H1 (cell line): ENCODE measurements around the gene LCN6. TPM values are rescaled to one million over a fixed set of nuclear protein-coding genes. Genes with fewer than 3 reads are reported as not detected.

ENCODE experiments used
- CTCF ChIA-PET: fragments of 300-600 bp; sonication (Branson Sonifier 250); formaldehyde crosslinking; loops from one replicate; lab custom pipeline; 2021; ENCODE audit not compliant: partially characterized antibody; lab: Charles Lee
- POLR2A ChIA-PET: fragments of 300-600 bp; sonication (Branson Sonifier 250); formaldehyde crosslinking; loops from one replicate; lab custom pipeline; 2021; ENCODE audit warnings: inconsistent platforms; ENCODE audit not compliant: partially characterized antibody; lab: Charles Lee
- DNase-seq, 2 experiments: peaks; one replicate each; pipeline versions ENCODE4 v3.0.0 to v3.0.0-alpha.2; 2010 to 2022; ENCODE audit warnings: low spot score in 2 of 2, low read depth in 1 of 2, mixed read lengths in 1 of 2
- FAIRE-seq: peaks from 2 replicates; lab custom pipeline; 2011; peaks lifted over from hg19 to GRCh38; lab: Jason Lieb, UNC
- H2AFZ ChIP-seq: 2 replicates; pipeline ENCODE4 v1.8.1; 2012; ENCODE audit warnings: low read length, inconsistent platforms
- H2AK5ac ChIP-seq: 2 replicates; pipeline ENCODE4 v1.6.1; 2013; ENCODE audit warnings: low read depth, low read length
- H2BK120ac ChIP-seq: replicated peaks from 2 replicates; pipeline ENCODE3; 2013; ENCODE audit warnings: low read depth, low read length, inconsistent platforms
- H2BK12ac ChIP-seq: 2 replicates; pipeline ENCODE4 v1.6.1; 2013; ENCODE audit warnings: low read depth, low read length
- H2BK15ac ChIP-seq: 2 replicates; pipeline ENCODE4 v1.6.1; 2013; ENCODE audit warnings: low read length
- H2BK20ac ChIP-seq: 2 replicates; pipeline ENCODE4 v1.6.1; 2013; ENCODE audit warnings: low read length
- H2BK5ac ChIP-seq: 2 replicates; pipeline ENCODE4 v1.6.1; 2013; ENCODE audit warnings: low read depth, low read length
- H3K14ac ChIP-seq: 2 replicates; pipeline ENCODE4 v1.6.1; 2013; ENCODE audit warnings: inconsistent platforms; ENCODE audit not compliant: insufficient read length
- H3K18ac ChIP-seq: 2 replicates; pipeline ENCODE4 v1.6.1; 2013; ENCODE audit warnings: low read length; ENCODE audit errors: extremely low read depth
- H3K23ac ChIP-seq: 2 replicates; pipeline ENCODE4 v1.6.1; 2013; ENCODE audit warnings: inconsistent platforms; ENCODE audit not compliant: insufficient read length
- H3K23me2 ChIP-seq: 2 replicates; pipeline ENCODE4 v1.6.1; 2013; ENCODE audit warnings: low read depth, low read length
- H3K27ac ChIP-seq: 2 replicates; pipeline ENCODE4 v1.6.1; 2011; ENCODE audit warnings: low read depth, low read length, inconsistent platforms
- H3K27me3 ChIP-seq, 4 experiments: replicated peaks in 1 of 4; 1 replicate in 1 of 4; 2 replicates in 3 of 4; pipeline versions ENCODE4 v1.6.1 to v1.8.1; 2011 to 2013; ENCODE audit warnings: low read length in 3 of 4, mild to moderate bottlenecking in 3 of 4, inconsistent platforms in 2 of 4, mixed read lengths in 2 of 4, moderate library complexity in 1 of 4; ENCODE audit not compliant: control insufficient read depth in 3 of 4, insufficient read depth in 3 of 4; ENCODE audit errors: extremely low read depth in 1 of 4
- H3K36me3 ChIP-seq, 4 experiments: 2 replicates each; pipeline versions ENCODE4 v1.6.1 to v1.8.1; 2011 to 2013; ENCODE audit warnings: mild to moderate bottlenecking in 4 of 4, low read length in 3 of 4, moderate library complexity in 2 of 4, control low read depth in 1 of 4, inconsistent platforms in 1 of 4; ENCODE audit not compliant: insufficient read depth in 4 of 4, control insufficient read depth in 2 of 4
- H3K4ac ChIP-seq: replicated peaks from 2 replicates; pipeline ENCODE3; 2013; ENCODE audit warnings: low read length, low read depth, mixed read lengths, inconsistent platforms; ENCODE audit not compliant: insufficient read length
- H3K4me1 ChIP-seq, 4 experiments: replicated peaks in 1 of 4; 1 replicate in 1 of 4; 2 replicates in 3 of 4; pipeline versions ENCODE4 v1.6.1 to v1.8.1; 2011 to 2013; ENCODE audit warnings: low read length in 3 of 4, inconsistent platforms in 2 of 4, mixed read lengths in 1 of 4; ENCODE audit not compliant: insufficient read depth in 4 of 4, control insufficient read depth in 3 of 4
- H3K4me2 ChIP-seq, 2 experiments: 2 replicates each; pipeline versions ENCODE4 v1.6.1 to v1.8.1; 2011 to 2013; ENCODE audit warnings: low read depth in 2 of 2, low read length in 2 of 2, control low read depth in 1 of 2, inconsistent platforms in 1 of 2, mild to moderate bottlenecking in 1 of 2; ENCODE audit not compliant: insufficient read depth in 1 of 2
- H3K4me3 ChIP-seq, 4 experiments: fragments of 200-600, 300-600 bp in 1 of 4; sonication (generic), shearing (Covaris generic), sonication (Bioruptor Twin) in 1 of 4; 2 replicates each; pipeline versions ENCODE4 v1.5.1 to v1.8.1; 2011 to 2016; ENCODE audit warnings: low read length in 4 of 4, low read depth in 3 of 4, control low read depth in 2 of 4, inconsistent platforms in 2 of 4, mild to moderate bottlenecking in 2 of 4, mixed read lengths in 1 of 4, moderate library complexity in 1 of 4; ENCODE audit not compliant: insufficient read depth in 2 of 4; ENCODE audit errors: extremely low read depth in 1 of 4
- H3K56ac ChIP-seq: replicated peaks from 2 replicates; pipeline ENCODE3; 2013; ENCODE audit warnings: low read depth, mild to moderate bottlenecking, mixed read lengths, low read length, inconsistent platforms; ENCODE audit not compliant: insufficient read length
- H3K79me1 ChIP-seq: 2 replicates; pipeline ENCODE4 v1.6.1; 2013; ENCODE audit warnings: low read depth, low read length, control low read depth
- H3K79me2 ChIP-seq, 2 experiments: 2 replicates each; pipeline versions ENCODE4 v1.6.1 to v1.8.1; 2012 to 2013; ENCODE audit warnings: low read length in 2 of 2, mild to moderate bottlenecking in 2 of 2, inconsistent platforms in 1 of 2; ENCODE audit not compliant: insufficient read depth in 2 of 2, control insufficient read depth in 1 of 2
- H3K9ac ChIP-seq, 4 experiments: replicated peaks in 1 of 4; 1 replicate in 1 of 4; 2 replicates in 3 of 4; pipeline versions ENCODE4 v1.6.1 to v1.8.1; 2011 to 2013; ENCODE audit warnings: low read depth in 3 of 4, low read length in 3 of 4, control low read depth in 2 of 4, mild to moderate bottlenecking in 2 of 4, moderate library complexity in 2 of 4, inconsistent platforms in 1 of 4; ENCODE audit errors: extremely low read depth in 1 of 4
- H3K9me3 ChIP-seq, 2 experiments: 2 replicates each; pipeline versions ENCODE4 v1.6.1 to v1.8.1; 2012 to 2013; ENCODE audit warnings: mild to moderate bottlenecking in 2 of 2, moderate library complexity in 2 of 2, control low read depth in 1 of 2, inconsistent platforms in 1 of 2, low read depth in 1 of 2, low read length in 1 of 2, mixed read lengths in 1 of 2; ENCODE audit not compliant: insufficient read depth in 2 of 2
- H4K20me1 ChIP-seq, 2 experiments: replicated peaks in 1 of 2; 2 replicates each; pipeline versions ENCODE3 to v1.8.1; 2011 to 2013; ENCODE audit warnings: inconsistent platforms in 2 of 2, low read length in 2 of 2, mild to moderate bottlenecking in 1 of 2; ENCODE audit not compliant: insufficient read depth in 2 of 2, control insufficient read depth in 1 of 2
- H4K5ac ChIP-seq: 2 replicates; pipeline ENCODE4 v1.6.1; 2013; ENCODE audit warnings: low read length, low read depth, mixed read lengths, inconsistent platforms; ENCODE audit not compliant: insufficient read length
- H4K8ac ChIP-seq: 2 replicates; pipeline ENCODE4 v1.8.0; 2013; ENCODE audit warnings: mild to moderate bottlenecking, moderate library complexity, low read length, inconsistent platforms; ENCODE audit not compliant: insufficient read depth; ENCODE audit errors: extremely low read depth
- H4K91ac ChIP-seq: replicated peaks from 2 replicates; pipeline ENCODE3; 2013; ENCODE audit warnings: low read length, mixed read lengths, inconsistent platforms; ENCODE audit not compliant: insufficient read length
- ASH2L ChIP-seq: fragments of 200-600, 300-600 bp; sonication (generic); IDR thresholded peaks from one replicate; pipeline ENCODE4 v1.7.1; 2017; ENCODE audit warnings: low read length
- BCL11A ChIP-seq, 2 experiments: IDR thresholded peaks; one replicate each; pipeline ENCODE4 v1.6.1; 2011; ENCODE audit warnings: low read depth in 2 of 2, low read length in 2 of 2, mild to moderate bottlenecking in 2 of 2
- BRCA1 ChIP-seq: IDR thresholded peaks from 2 replicates; pipeline ENCODE4 v1.6.1; 2012; ENCODE audit warnings: low read depth, low read length, improper control_type of control experiment
- CREB1 ChIP-seq: IDR thresholded peaks from 2 replicates; pipeline ENCODE4 v1.6.1; 2012; ENCODE audit warnings: inconsistent platforms
- GTF2F1 ChIP-seq: IDR thresholded peaks from 2 replicates; pipeline ENCODE4 v1.6.1; 2012; ENCODE audit warnings: low read depth, low read length, improper control_type of control experiment, borderline replicate concordance
- HDAC6 ChIP-seq: IDR thresholded peaks from one replicate; pipeline ENCODE4 v1.7.1; 2012; ENCODE audit warnings: low read depth, mild to moderate bottlenecking, inconsistent platforms, low read length, moderate library complexity
- KDM4A ChIP-seq: IDR thresholded peaks from one replicate; pipeline ENCODE4 v1.7.1; 2012; ENCODE audit warnings: low read depth, mild to moderate bottlenecking, moderate library complexity, low read length, inconsistent platforms; ENCODE audit not compliant: severe bottlenecking
- KDM5A ChIP-seq: fragments of 200-600 bp; IDR thresholded peaks from 2 replicates; pipeline ENCODE4 v1.7.1; 2012; ENCODE audit warnings: mild to moderate bottlenecking, low read length, inconsistent platforms, mixed read lengths
- NRF1 ChIP-seq: IDR thresholded peaks from 2 replicates; pipeline ENCODE4 v1.6.1; 2011; ENCODE audit warnings: mild to moderate bottlenecking, low read depth, low read length, improper control_type of control experiment
- PHF8 ChIP-seq: fragments of 200-600 bp; sonication (generic); conservative IDR thresholded peaks from 2 replicates; pipeline ENCODE4 v1.7.1; 2012; ENCODE audit warnings: low read depth, mild to moderate bottlenecking, inconsistent platforms, low read length, moderate library complexity
- RNF2 ChIP-seq: fragments of 200-900, 300-1000 bp; sonication (generic); IDR thresholded peaks from 2 replicates; pipeline ENCODE4 v1.7.1; 2016; ENCODE audit warnings: borderline replicate concordance, low read depth, mild to moderate bottlenecking, antibody characterized with exemption, low read length; ENCODE audit not compliant: poor library complexity, severe bottlenecking; ENCODE audit errors: missing control alignments
- SAP30 ChIP-seq: fragments of 300-600 bp; sonication (generic); IDR thresholded peaks from 2 replicates; pipeline ENCODE4 v1.7.1; 2012; ENCODE audit warnings: low read length, moderate library complexity, mild to moderate bottlenecking, inconsistent platforms; ENCODE audit not compliant: insufficient read depth, insufficient replicate concordance
- ZNF274 ChIP-seq: IDR thresholded peaks from 2 replicates; pipeline ENCODE4 v1.7.0; 2012; ENCODE audit warnings: low read length, borderline replicate concordance; ENCODE audit errors: extremely low read depth
- WGBS, 2 experiments: shearing (Covaris generic) in 1 of 2; methylation state at CpG; one replicate each; pipeline versions ENCODE4 v1.1.6 to v1.1.7; 2013 to 2015; ENCODE audit warnings: low lambda C conversion rate in 2 of 2, mixed read lengths in 2 of 2, inconsistent platforms in 1 of 2, low coverage in 1 of 2, missing lambda C conversion rate in 1 of 2; ENCODE audit not compliant: insufficient replicate concordance in 2 of 2, insufficient coverage in 1 of 2, insufficient read length in 1 of 2; ENCODE audit errors: extremely low coverage in 1 of 2, missing lambda C conversion rate in 1 of 2; 5-methylcytosine and 5-hydroxymethylcytosine counted together
- polyA plus RNA-seq, 7 experiments: library from polyadenylated mRNA; depleted of rRNA in 3 of 7; stranded (reverse) in 5 of 7; unstranded in 2 of 7; fragments of >200 nt in 5 of 7; fragments of 200-250 nt in 2 of 7; gene quantifications; 1 replicate in 5 of 7; 2 replicates in 1 of 7; 4 replicates in 1 of 7; pipeline versions ENCODE4 v1.2.1 to v1.2.3, GENCODE V29; 2011 to 2013; ENCODE audit warnings: missing spikeins in 2 of 7, mixed read lengths in 2 of 7
- total RNA-seq: library from RNA; stranded (reverse); fragmentation: NEBNext Ultra II Directional; extraction: Animal tissue kit (Norgen Biotek cat#: 25700); gene quantifications from 2 replicates; pipeline ENCODE4 v1.2.1, GENCODE V29; 2021

Gene LCN6
- total and polyA plus RNA-seq, 2 of the 8 experiments (the other 6 are each of a cell fraction or from before 2014, with no cell fraction given) = not detected

GRCh38 chr9:136761545-136761981 lies 13.2 kb upstream of the LCN6 start:
- H3K36me3 ChIP-seq = no peaks in the 10 kb centered on the region
- CTCF ChIA-PET = interaction anchor here (0.6 to 5.1 kb wide), 10 partner anchors 9 to 438 kb away, joined by 3 to 33 read pairs (median 4); no protein-coding TSS in a partner anchor
- no peak overlapping the region for H2BK120ac ChIP-seq
- H3K23ac ChIP-seq = no peak overlapping the region
- no peak overlapping the region for H3K18ac ChIP-seq
- H3K9ac ChIP-seq = no peak overlapping the region
- no peak overlapping the region for H2BK12ac ChIP-seq
- no peak overlapping the region for H2AFZ ChIP-seq
- no peak overlapping the region for H2BK20ac ChIP-seq
- H3K79me2 ChIP-seq = no peaks in the 10 kb centered on the region
- no peaks in the 10 kb centered on the region for H3K79me1 ChIP-seq
- 89% methylated on average over 10 of the region's 13 CpGs; no CpG with 5 or more reads in 1 of the 2 experiments for WGBS, 2 experiments
- no peak for TF ChIP-seq RNF2
- no peak for TF ChIP-seq KDM5A
- no peak for TF ChIP-seq SAP30
- no peak for TF ChIP-seq NRF1
- no peak for TF ChIP-seq ZNF274
- TF ChIP-seq BCL11A (IDR thresholded peaks at IDR 0.05; ENCODE audit: low read depth in 2 of 2, low read length in 2 of 2) = no peak
- no peak for TF ChIP-seq CREB1
- no peak for TF ChIP-seq HDAC6
- TF ChIP-seq GTF2F1 = no peak
- TF ChIP-seq ASH2L = no peak
- no peak for TF ChIP-seq PHF8
- TF ChIP-seq KDM4A = no peak
- no peak for TF ChIP-seq BRCA1
- no peak overlapping the region for H2BK5ac ChIP-seq
- H3K4me1 ChIP-seq = peaks cover 0 to 13% (median 6%) of the 10 kb centered on the region in 4 experiments; a peak in 4 of 7 replicates
- no peaks in the 10 kb centered on the region for H3K9me3 ChIP-seq
- no peaks in the 10 kb centered on the region for H4K20me1 ChIP-seq
- no peaks in the 10 kb centered on the region; a peak in 2 of 7 replicates for H3K27me3 ChIP-seq
- H2BK15ac ChIP-seq = no peak overlapping the region
- peak overlapping the region; percentile 54 for H4K91ac ChIP-seq
- no peaks in the 10 kb centered on the region; the same call in 1 of the 2 replicates for H3K23me2 ChIP-seq
- POLR2A ChIA-PET = interaction anchor here (1.0 to 3.8 kb wide), 5 partner anchors 34 to 53 kb away, joined by 3 to 34 read pairs (median 3); partner anchors contain the start of gene RABL6
- H4K8ac ChIP-seq = no peak overlapping the region
- no peak overlapping the region for H3K56ac ChIP-seq
- no peak overlapping the region for H3K14ac ChIP-seq
- no peak overlapping the region for H3K4me2 ChIP-seq
- no peak overlapping the region for H3K27ac ChIP-seq
- H3K4ac ChIP-seq = no peak overlapping the region
- DNase-seq (no peak), FAIRE-seq (no peak)
- no peak overlapping the region for H4K5ac ChIP-seq
- no peak overlapping the region for H3K4me3 ChIP-seq
- H2AK5ac ChIP-seq = no peak overlapping the region; the same call in 1 of the 2 replicates
